ENCODE measurements around the gene CARD9. TPM values are rescaled to one million over a fixed set of nuclear protein-coding genes. Genes with fewer than 3 reads are reported as not detected.
"Not testable (repeated sequence)": the region's sequence is repeated elsewhere in the genome, so short reads cannot be mapped to it uniquely, and the experiment has no call there.

CARD9 gene
- total and polyA plus RNA-seq, 2 of the 4 experiments (the other 2 are of a cell fraction), result 0.36 to 1.9 TPM

DNA sequence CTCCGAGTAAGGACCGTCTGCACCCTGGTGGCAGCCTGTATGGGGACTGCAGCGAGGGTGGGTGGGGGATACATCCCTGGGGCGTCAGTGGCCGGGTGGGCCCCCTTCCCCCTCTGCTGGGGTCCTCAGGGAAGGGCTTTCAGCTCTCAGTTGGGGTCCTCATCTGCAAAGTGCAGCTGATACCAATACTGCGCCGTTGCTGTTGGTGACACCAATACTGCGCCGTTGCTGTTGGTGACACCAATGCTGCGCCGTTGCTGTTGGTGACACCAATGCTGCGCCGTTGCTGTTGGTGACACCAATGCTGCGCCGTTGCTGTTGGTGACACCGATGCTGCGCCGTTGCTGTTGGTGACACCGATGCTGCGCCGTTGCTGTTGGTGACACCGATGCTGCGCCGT, 21.6 kb downstream of the CARD9 start:
- intact Hi-C loops (cut with micrococcal nuclease); H3K9ac ChIP-seq (ENCODE audit: low read depth, low read length); H4K8ac ChIP-seq (ENCODE audit: low read depth in 2 of 2, low read length in 2 of 2); H2AK9ac ChIP-seq (replicated peaks; ENCODE audit: low read depth, low read length, poor library complexity); H3K4me2 ChIP-seq (ENCODE audit: low read depth, low read length); H3K4me3 ChIP-seq (ENCODE audit: insufficient read depth, low read depth, low read length); H3K9me3 ChIP-seq (ENCODE audit: control insufficient read depth, insufficient read depth, low read length); H2BK20ac ChIP-seq (ENCODE audit: low read depth, low read length); H4K5ac ChIP-seq (ENCODE audit: low read depth, low read length); BruUV-seq (replicated peaks); in situ Hi-C loops (cut with MboI; ENCODE audit: low sequenced_read_pairs); H3K27ac ChIP-seq (ENCODE audit: insufficient read depth, low read length); H2AK5ac ChIP-seq (ENCODE audit: low read depth, low read length); H3K4ac ChIP-seq (ENCODE audit: low read depth, low read length); H2AFZ ChIP-seq (replicated peaks; ENCODE audit: low read length, poor library complexity); ATAC-seq (ENCODE audit: low read depth); DNase-seq; POLR2A ChIA-PET (ENCODE audit: unreplicated experiment); H3K18ac ChIP-seq (ENCODE audit: low read depth, low read length); H2BK15ac ChIP-seq (ENCODE audit: low read depth, low read length); H3K27me3 ChIP-seq (ENCODE audit: control insufficient read depth, insufficient read depth, low read length); CTCF ChIA-PET; H3K9me1 ChIP-seq (ENCODE audit: insufficient read depth, low read length); H4K91ac ChIP-seq (ENCODE audit: insufficient read depth, low read depth, low read length); H2BK5ac ChIP-seq (ENCODE audit: low read depth, low read length, poor library complexity, severe bottlenecking); H3K23ac ChIP-seq (ENCODE audit: low read depth, low read length); H3K56ac ChIP-seq (ENCODE audit: extremely low read depth, insufficient read depth, low read length); H2BK120ac ChIP-seq (ENCODE audit: low read depth, low read length); dilution Hi-C loops (cut with HindIII; ENCODE audit: low sequenced_read_pairs, unreplicated experiment); H3K14ac ChIP-seq (replicated peaks; ENCODE audit: low read depth, low read length): not testable (repeated sequence)
- 98% methylated on average over 6 of the region's 24 CpGs; no CpG with 5 or more reads in 1 of the 2 experiments for WGBS, 2 experiments (ENCODE audit: extremely low coverage in 2 of 2, insufficient read length in 1 of 2)
- H3K79me1 ChIP-seq (ENCODE audit: low read depth in 1 of 2, low read length in 2 of 2), result peaks cover 3 to 46% of the 10 kb centered on the region in 2 experiments; a peak in 2 of 4 replicates
- peaks cover 23% of the 10 kb centered on the region for H3K4me1 ChIP-seq (ENCODE audit: control insufficient read depth, insufficient read depth, low read length)
- peaks cover 70% of the 10 kb centered on the region for H3K36me3 ChIP-seq (ENCODE audit: control insufficient read depth, insufficient read depth, low read length)
- peaks cover 41% of the 10 kb centered on the region for H4K20me1 ChIP-seq (ENCODE audit: insufficient read depth, low read length)

Measured in IMR-90 (cell line).